ENCODE data around the gene DLG4. TPM values are rescaled to one million over a fixed set of nuclear protein-coding genes. Genes with fewer than 3 reads are reported as not detected.

DLG4 gene
- total RNA-seq, 4 donors from 2014 or later, result 2.7 to 7.7 (median 4.7) TPM

GRCh38 chr17:7179317-7180254 is 40.0 kb downstream of the DLG4 start, which contains the start of gene ASGR1:
ASGR1 (minus strand) TSS chr17:7179370; CDS start chr17:7178563, 807 bp downstream.
- WGBS, 2 donors, result 53 to 62% methylated on average over 19 to 20 of the region's 20 CpGs
- intact Hi-C loops (cut with DNase I; ENCODE audit: low total_unique reads), result no loop called here

DNA sequence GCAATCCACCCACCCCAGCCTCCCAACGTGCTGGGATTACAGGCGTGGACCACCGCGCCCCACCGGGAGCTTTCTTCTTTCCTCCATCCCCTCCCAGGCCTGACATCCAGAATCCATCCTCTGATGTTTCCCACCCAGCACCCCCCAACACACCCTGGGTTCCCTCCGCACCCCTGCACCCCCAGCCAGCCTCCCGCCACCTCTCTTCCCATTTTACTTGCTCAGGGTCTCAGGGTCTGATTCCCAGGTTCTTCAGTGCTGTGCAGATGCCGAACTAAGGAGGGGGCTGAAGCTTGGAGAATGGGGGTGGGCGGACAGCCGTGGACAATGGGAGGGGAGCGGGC is 40.7 kb downstream of the DLG4 start:
- 67% methylated on average over 11 of the region's 11 CpGs for WGBS, 2 donors
- no peak for DNase-seq (ENCODE audit: low spot score in 2 of 2)
- intact Hi-C loops (cut with DNase I; ENCODE audit: low total_unique reads), result no loop called here
- H3K4me3 ChIP-seq (ENCODE audit: low read depth, poor library complexity, severe bottlenecking), result no peak overlapping the region
- TF ChIP-seq, protein P1, sequence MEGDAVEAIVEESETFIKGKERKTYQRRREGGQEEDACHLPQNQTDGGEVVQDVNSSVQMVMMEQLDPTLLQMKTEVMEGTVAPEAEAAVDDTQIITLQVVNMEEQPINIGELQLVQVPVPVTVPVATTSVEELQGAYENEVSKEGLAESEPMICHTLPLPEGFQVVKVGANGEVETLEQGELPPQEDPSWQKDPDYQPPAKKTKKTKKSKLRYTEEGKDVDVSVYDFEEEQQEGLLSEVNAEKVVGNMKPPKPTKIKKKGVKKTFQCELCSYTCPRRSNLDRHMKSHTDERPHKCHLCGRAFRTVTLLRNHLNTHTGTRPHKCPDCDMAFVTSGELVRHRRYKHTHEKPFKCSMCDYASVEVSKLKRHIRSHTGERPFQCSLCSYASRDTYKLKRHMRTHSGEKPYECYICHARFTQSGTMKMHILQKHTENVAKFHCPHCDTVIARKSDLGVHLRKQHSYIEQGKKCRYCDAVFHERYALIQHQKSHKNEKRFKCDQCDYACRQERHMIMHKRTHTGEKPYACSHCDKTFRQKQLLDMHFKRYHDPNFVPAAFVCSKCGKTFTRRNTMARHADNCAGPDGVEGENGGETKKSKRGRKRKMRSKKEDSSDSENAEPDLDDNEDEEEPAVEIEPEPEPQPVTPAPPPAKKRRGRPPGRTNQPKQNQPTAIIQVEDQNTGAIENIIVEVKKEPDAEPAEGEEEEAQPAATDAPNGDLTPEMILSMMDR (IDR thresholded peaks at IDR 0.05), result no peak
- TF ChIP-seq POLR2A (IDR thresholded peaks at IDR 0.05), result no peak

More at GRCh38 chr17:7179317-7180254, 40.0 kb downstream of the DLG4 start, which contains the start of gene ASGR1:
- no peak for DNase-seq (ENCODE audit: low spot score in 2 of 2)
- H3K4me3 ChIP-seq (ENCODE audit: low read depth, poor library complexity, severe bottlenecking), result no peak within 1 kb of the TSS
- TF ChIP-seq, protein P1 (IDR thresholded peaks at IDR 0.05), result no peak
- no peak for TF ChIP-seq POLR2A (IDR thresholded peaks at IDR 0.05)

DNA sequence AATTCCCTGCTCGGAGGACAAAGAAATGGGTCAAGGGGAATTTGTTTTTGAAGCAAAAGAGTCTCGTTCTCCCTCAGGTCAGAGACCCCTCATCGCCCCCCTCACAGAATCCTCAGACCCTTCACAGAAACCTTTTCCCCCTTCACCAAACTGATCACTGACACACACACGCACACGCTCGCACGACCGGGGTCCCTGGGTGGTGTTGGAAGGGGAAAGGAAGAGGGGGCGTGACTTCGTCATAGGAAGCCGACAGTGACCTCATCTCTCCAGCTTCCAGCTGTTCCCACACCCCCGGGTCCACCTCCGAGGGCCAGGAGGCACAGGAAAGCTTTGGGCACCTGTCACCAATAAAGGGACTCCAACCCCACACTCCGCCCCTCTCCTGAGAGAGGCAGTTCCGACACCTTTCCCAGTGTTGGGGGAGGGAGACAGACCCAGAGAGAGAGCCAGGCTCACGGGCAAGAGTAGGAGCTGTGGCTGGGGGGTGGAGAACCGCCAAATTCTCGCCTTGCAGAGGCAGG is 41.6 kb downstream of the DLG4 start:
- intact Hi-C loops (cut with DNase I; ENCODE audit: low total_unique reads), result no loop called here
- DNase-seq (ENCODE audit: low spot score in 2 of 2), result no peak
- WGBS, 2 donors, result 4% methylated on average over 15 to 18 of the region's 18 CpGs
- TF ChIP-seq POLR2A (IDR thresholded peaks at IDR 0.05), result no peak
- TF ChIP-seq, protein P1 (IDR thresholded peaks at IDR 0.05), result no peak
- no peak overlapping the region for H3K4me3 ChIP-seq (ENCODE audit: low read depth, poor library complexity, severe bottlenecking)

GRCh38 chr17:7177191-7177953 is 42.3 kb downstream of the DLG4 start:
- peak; percentile 59 to 89 for DNase-seq (ENCODE audit: low spot score in 2 of 2)
- H3K4me3 ChIP-seq (ENCODE audit: low read depth, poor library complexity, severe bottlenecking), result no peak overlapping the region
- intact Hi-C loops (cut with DNase I; ENCODE audit: low total_unique reads), result no loop called here
- TF ChIP-seq POLR2A (IDR thresholded peaks at IDR 0.05), result no peak
- TF ChIP-seq, protein P1 (IDR thresholded peaks at IDR 0.05), result peak in 1 of 3 donors; percentile 81
- 1 to 2% methylated on average over 30 to 31 of the region's 31 CpGs for WGBS, 2 donors

DNA sequence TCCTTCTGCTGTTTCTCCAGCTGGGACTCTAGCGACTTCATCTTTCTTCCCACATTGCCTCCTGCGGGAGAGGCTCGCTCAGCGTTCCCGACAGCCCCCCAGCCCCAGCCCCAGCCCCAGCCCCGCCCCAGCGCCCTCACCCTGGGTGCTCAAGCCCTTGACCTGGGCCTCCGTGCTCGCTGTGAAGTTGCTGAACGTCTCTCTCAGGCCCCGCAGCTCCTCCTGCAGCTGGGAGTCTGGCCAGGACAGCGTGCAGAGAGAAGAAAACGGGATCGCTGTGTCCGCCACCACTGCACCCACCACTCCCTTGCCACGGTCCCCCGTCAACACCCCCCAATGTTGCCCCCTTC is 42.8 kb downstream of the DLG4 start:
- H3K4me3 ChIP-seq (ENCODE audit: low read depth, poor library complexity, severe bottlenecking), result no peak overlapping the region
- 10 to 11% methylated on average over 17 of the region's 17 CpGs for WGBS, 2 donors
- intact Hi-C loops (cut with DNase I; ENCODE audit: low total_unique reads), result no loop called here
- DNase-seq (ENCODE audit: low spot score in 2 of 2), result no peak
- no peak for TF ChIP-seq POLR2A (IDR thresholded peaks at IDR 0.05)
